ENCODE measurements around the gene SYS1. TPM values are rescaled to one million over a fixed set of nuclear protein-coding genes. Genes with fewer than 3 reads are reported as not detected.
A peak's percentile ranks its signal among the peaks of the same experiment; 100 is the strongest.

Gene SYS1
- total RNA-seq, 6 experiments from 2014 or later: 22.9 to 34.1 (median 27.6) TPM

DNA sequence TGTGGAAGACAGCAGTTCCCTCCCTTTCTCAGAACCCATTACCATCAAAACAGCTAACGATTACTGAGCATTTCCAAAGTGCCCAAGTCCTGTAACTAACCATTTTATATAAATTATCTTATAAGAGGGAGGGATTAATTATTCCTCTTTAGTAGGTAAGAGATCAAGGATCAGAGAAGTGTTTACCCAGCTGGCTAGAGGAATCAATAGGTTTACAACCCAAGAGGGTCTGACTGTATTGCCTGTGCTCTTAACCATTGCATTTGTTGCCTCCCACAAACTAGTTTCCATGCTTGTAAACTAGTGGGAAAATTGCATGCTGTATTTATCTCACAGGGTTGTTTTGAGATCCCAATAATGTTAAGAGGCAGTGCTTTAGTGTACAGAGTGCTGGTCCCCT, 41.5 kb downstream of the SYS1 start:
- peaks cover 17% of the 10 kb centered on the region for H3K4me1 Mint-ChIP-seq (ENCODE audit: low read depth)
- TF ChIP-seq, protein P1, sequence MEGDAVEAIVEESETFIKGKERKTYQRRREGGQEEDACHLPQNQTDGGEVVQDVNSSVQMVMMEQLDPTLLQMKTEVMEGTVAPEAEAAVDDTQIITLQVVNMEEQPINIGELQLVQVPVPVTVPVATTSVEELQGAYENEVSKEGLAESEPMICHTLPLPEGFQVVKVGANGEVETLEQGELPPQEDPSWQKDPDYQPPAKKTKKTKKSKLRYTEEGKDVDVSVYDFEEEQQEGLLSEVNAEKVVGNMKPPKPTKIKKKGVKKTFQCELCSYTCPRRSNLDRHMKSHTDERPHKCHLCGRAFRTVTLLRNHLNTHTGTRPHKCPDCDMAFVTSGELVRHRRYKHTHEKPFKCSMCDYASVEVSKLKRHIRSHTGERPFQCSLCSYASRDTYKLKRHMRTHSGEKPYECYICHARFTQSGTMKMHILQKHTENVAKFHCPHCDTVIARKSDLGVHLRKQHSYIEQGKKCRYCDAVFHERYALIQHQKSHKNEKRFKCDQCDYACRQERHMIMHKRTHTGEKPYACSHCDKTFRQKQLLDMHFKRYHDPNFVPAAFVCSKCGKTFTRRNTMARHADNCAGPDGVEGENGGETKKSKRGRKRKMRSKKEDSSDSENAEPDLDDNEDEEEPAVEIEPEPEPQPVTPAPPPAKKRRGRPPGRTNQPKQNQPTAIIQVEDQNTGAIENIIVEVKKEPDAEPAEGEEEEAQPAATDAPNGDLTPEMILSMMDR (IDR thresholded peaks at IDR 0.05): no peak
- no peak for DNase-seq
- peak overlapping the region; percentile 29; the same call in 1 of the 2 replicates for H3K4me3 Mint-ChIP-seq
- no peak overlapping the region for H3K27ac Mint-ChIP-seq
- peaks cover 11% of the 10 kb centered on the region for H3K36me3 Mint-ChIP-seq (ENCODE audit: low read depth)
- H3K9me3 Mint-ChIP-seq: peaks cover 14% of the 10 kb centered on the region
- H3K27me3 Mint-ChIP-seq (ENCODE audit: insufficient read depth): peaks cover 1% of the 10 kb centered on the region

DNA sequence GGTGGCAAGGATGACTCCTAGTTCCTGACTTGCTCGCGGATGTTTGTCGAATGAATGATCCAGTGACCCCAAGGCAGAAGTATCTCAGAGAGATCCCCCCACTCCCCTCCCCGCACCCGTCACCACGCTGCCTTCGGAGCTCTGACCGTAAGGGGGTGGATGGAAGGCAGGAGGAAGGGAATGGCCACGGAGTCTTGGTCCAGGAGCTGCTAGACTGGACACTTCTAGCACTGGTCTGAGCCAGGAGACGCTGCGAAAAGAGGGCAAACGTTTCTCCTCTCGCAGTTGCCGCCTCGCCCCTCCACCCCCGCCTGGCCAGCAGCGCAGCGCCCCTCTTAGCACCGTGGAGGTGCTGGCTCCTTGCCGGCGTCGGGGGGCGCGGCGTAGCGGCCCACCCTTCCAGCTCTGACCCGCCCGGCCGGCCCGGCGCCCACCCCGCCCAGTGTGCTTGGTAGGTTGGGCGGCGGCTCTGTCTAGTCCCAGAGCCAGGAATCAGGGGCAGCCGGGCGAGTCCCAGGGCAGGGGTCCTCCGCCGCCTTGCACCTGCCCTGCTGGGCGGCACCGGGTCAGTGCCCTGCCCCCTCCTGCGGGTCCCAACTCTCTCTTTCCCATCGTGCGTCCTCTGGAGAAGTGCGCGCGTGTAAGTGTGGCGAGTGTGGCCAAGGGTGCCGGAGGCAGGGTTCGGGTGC, 42.8 kb downstream of the SYS1 start:
- Mint-ChIP-seq H3K36me3 (ENCODE audit: low read depth) (no peaks in the 10 kb centered on the region), H3K4me3 (peak overlapping the region; percentile 80), H3K4me1 (ENCODE audit: low read depth) (peaks cover 17% of the 10 kb centered on the region), H3K27me3 (ENCODE audit: insufficient read depth) (peaks cover 1% of the 10 kb centered on the region), H3K9me3 (peaks cover 1% of the 10 kb centered on the region), H3K27ac (no peak overlapping the region; the same call in 1 of the 2 replicates)
- DNase-seq: no peak
- TF ChIP-seq, protein P1 (IDR thresholded peaks at IDR 0.05): no peak

DNA sequence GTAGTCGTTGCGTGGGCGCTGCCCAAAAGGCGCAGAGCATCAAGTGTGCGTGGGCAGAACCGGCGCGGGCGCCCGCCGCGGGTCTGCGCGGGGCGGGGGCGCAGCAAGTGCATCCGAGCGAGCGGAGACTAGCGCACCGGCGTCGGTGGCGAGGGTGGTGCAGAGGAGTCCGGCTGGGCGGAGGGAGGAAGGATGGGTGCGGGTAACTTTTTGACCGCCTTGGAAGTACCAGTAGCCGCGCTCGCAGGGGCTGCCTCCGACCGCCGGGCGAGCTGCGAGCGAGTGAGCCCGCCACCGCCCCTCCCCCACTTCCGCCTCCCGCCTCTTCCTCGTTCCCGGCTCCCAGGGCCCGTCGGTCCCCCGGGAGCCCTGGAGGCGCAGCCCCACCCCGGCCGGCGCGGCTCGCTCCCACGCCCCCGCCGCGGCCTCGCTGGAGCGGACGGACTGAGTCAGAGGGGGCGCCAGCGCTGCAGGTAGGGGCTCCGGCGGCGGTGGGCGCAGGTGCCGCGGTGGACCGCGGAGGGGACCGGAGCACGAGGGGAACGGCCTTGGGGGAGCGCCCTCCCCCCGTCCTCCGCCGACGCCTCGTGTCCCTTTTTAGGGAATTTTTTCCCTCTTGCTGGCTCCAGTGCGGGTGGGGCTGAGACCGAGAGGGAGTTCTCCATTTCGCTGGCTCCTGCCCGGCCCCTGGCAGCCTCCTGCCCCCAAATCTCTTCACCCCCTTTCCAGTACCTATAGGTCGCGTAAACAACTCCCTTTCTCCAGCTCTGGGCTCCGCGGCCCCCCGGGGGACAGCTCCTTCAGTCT, 43.5 kb downstream of the SYS1 start:
- peak overlapping the region; percentile 85 for H3K27ac Mint-ChIP-seq
- H3K36me3 Mint-ChIP-seq (ENCODE audit: low read depth): no peaks in the 10 kb centered on the region
- peaks cover 17% of the 10 kb centered on the region for H3K4me1 Mint-ChIP-seq (ENCODE audit: low read depth)
- TF ChIP-seq, protein P1 (IDR thresholded peaks at IDR 0.05): peak; percentile 30; the same call in 1 of the 2 replicates
- DNase-seq: no peak
- peaks cover 1% of the 10 kb centered on the region for H3K27me3 Mint-ChIP-seq (ENCODE audit: insufficient read depth)
- H3K4me3 Mint-ChIP-seq: peak overlapping the region; percentile 87
- H3K9me3 Mint-ChIP-seq: no peaks in the 10 kb centered on the region; the same call in 1 of the 2 replicates

DNA sequence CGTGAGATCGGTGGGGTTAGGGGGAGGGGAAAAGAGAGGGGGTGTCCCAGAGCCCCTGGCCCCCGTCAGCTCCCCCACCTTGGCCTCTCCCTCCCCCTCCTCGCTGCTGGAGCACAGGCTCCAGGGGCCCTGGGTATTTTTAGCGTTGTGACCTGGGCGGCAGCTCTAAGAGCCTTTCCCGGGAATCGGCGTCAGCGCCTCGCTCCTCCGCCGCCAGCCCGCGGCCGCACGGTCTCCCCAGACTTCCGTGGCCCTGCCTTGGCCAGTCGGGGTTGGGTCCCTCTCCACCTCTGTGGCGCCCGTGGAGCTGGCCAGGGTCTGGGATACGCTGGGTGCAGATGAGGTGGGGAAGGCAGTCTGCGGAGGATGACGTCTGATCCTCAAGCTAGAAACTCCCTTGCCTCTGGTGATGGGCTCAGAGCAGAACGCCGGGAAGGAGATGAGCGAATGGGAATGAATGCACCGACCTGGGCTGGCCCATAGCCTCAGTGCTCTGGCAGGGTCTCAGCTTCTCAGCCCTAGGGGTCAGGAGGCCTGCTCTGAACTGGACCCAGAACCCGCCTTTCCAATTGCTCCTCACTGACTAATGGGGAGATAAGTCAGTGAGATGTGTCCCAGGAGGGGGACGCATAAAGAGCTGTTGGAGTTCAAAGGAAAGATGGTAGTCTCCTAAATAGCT, 44.2 kb downstream of the SYS1 start:
- Mint-ChIP-seq H3K36me3 (ENCODE audit: low read depth) (no peaks in the 10 kb centered on the region), H3K27me3 (ENCODE audit: insufficient read depth) (no peaks in the 10 kb centered on the region; the same call in 1 of the 2 replicates), H3K9me3 (no peaks in the 10 kb centered on the region), H3K4me3 (peak overlapping the region; percentile 87), H3K4me1 (ENCODE audit: low read depth) (peaks cover 17% of the 10 kb centered on the region), H3K27ac (peak overlapping the region; percentile 85)
- TF ChIP-seq, protein P1 (IDR thresholded peaks at IDR 0.05): no peak
- DNase-seq: no peak

DNA sequence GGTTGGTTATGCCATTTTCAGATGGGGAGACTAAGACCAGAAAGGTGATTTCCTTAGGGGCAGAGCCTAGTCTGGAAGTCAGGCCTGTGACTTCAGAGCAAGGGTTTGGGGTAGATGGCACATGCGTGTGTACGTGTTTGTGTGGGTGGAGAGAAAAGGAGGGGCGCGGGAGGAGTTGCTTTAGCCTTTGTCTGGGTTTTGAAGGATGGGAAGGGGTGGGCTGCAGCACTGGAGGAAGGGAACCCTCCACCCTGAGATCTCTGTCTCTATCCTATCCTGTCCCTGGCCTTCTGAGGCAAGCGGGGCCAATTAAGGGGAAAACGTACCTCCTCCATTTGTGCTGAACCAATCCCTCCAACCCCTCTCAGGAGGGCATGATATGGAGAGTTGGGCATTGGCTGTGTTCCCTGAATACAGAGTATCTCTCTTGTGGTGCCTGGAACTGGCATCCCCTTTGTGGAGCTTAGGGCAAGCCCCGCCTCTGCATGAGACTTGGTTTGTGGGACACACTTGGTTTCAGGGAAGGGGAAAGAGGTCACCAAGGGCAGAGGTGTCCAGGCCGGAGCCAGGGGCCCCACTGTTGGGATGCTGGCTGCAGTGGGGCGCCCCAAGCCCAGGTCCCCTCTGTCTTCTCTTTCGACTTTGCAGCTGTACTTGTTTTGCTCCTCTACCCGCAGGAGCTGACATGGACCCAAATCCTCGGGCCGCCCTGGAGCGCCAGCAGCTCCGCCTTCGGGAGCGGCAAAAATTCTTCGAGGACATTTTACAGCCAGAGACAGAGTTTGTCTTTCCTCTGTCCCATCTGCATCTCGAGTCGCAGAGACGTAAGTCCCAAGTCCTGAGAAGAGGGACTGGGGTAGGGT, 45.1 kb downstream of the SYS1 start, which contains the start of gene DBNDD2:
DBNDD2 (plus strand) TSS at position 507 of the 863 bp plus-strand sequence; CDS start at position 686, 179 bp downstream.
- DNase-seq: no peak
- TF ChIP-seq, protein P1 (IDR thresholded peaks at IDR 0.05): no peak
- peaks cover 17% of the 10 kb centered on the region for H3K4me1 Mint-ChIP-seq (ENCODE audit: low read depth)
- H3K36me3 Mint-ChIP-seq (ENCODE audit: low read depth): no peaks in the 10 kb centered on the region
- peak within 1 kb of the TSS; percentile 87 for H3K4me3 Mint-ChIP-seq
- no peaks in the 10 kb centered on the region for H3K9me3 Mint-ChIP-seq
- H3K27me3 Mint-ChIP-seq (ENCODE audit: insufficient read depth): no peaks in the 10 kb centered on the region; the same call in 1 of the 2 replicates
- H3K27ac Mint-ChIP-seq: peak within 1 kb of the TSS; percentile 85

Measured in HFFc6 (cell line).